DND-41 (cell line): ENCODE measurements around the gene PRKCB.
A peak's percentile ranks its signal among the peaks of the same experiment; 100 is the strongest.

ENCODE experiments used
- ATAC-seq: fragments of 200-7000 bp; cut with Tn5 transposase; 3 replicates; pipeline ENCODE4 v1.9.1; 2021; ENCODE audit warnings: low read depth; ENCODE audit not compliant: insufficient read depth
- DNase-seq: peaks from one replicate; pipeline ENCODE4 v3.0.0-alpha.2; 2020
- H2AFZ ChIP-seq: 2 replicates; pipeline ENCODE4 v1.6.0; 2012; ENCODE audit warnings: low read depth, low read length
- H3K27ac ChIP-seq: 2 replicates; pipeline ENCODE4 v1.5.1; 2012; ENCODE audit warnings: low read length, inconsistent platforms
- H3K27me3 ChIP-seq: fragments of 200-600 bp; sonication (generic); 2 replicates; pipeline ENCODE4 v1.6.0; 2012; ENCODE audit warnings: low read length, mild to moderate bottlenecking, inconsistent platforms; ENCODE audit not compliant: insufficient read depth, poor library complexity
- H3K36me3 ChIP-seq: 2 replicates; pipeline ENCODE4 v1.5.1; 2012; ENCODE audit warnings: low read length, inconsistent platforms; ENCODE audit not compliant: insufficient read depth
- H3K4me1 ChIP-seq: 2 replicates; pipeline ENCODE4 v1.5.1; 2012; ENCODE audit warnings: mild to moderate bottlenecking, low read length; ENCODE audit not compliant: insufficient read depth
- H3K4me2 ChIP-seq: 2 replicates; pipeline ENCODE4 v1.6.0; 2012; ENCODE audit warnings: mild to moderate bottlenecking, moderate library complexity, low read length, inconsistent platforms; ENCODE audit not compliant: insufficient read depth
- H3K4me3 ChIP-seq, 2 experiments: fragments of 200-600 bp in 1 of 2; shearing (Covaris generic) in 1 of 2; 2 replicates each; pipeline ENCODE4 v1.5.1; 2012 to 2016; ENCODE audit warnings: inconsistent platforms in 2 of 2, low read length in 2 of 2, mild to moderate bottlenecking in 2 of 2, low read depth in 1 of 2, moderate library complexity in 1 of 2
- H3K79me2 ChIP-seq: 2 replicates; pipeline ENCODE4 v1.6.0; 2012; ENCODE audit warnings: low read length, inconsistent platforms; ENCODE audit not compliant: insufficient read depth
- H3K9ac ChIP-seq: 2 replicates; pipeline ENCODE4 v1.6.0; 2012; ENCODE audit warnings: low read depth, mild to moderate bottlenecking, inconsistent platforms, low read length, moderate library complexity
- H3K9me3 ChIP-seq: 2 replicates; pipeline ENCODE4 v1.5.1; 2012; ENCODE audit warnings: low read length, moderate library complexity, mild to moderate bottlenecking, inconsistent platforms; ENCODE audit not compliant: insufficient read depth, severe bottlenecking
- H4K20me1 ChIP-seq: 2 replicates; pipeline ENCODE4 v1.6.0; 2012; ENCODE audit warnings: low read length; ENCODE audit not compliant: insufficient read depth
- CTCF ChIP-seq: IDR thresholded peaks from 2 replicates; pipeline ENCODE4 v1.5.1; 2012; ENCODE audit warnings: borderline replicate concordance, low read length, moderate library complexity, mild to moderate bottlenecking; ENCODE audit not compliant: poor library complexity, severe bottlenecking; ENCODE audit errors: extremely low read depth
- EZH2 ChIP-seq: IDR thresholded peaks from 3 replicates; pipeline ENCODE4 v1.6.1; 2012; ENCODE audit warnings: borderline replicate concordance, low read depth, mild to moderate bottlenecking, moderate library complexity, low read length, inconsistent platforms; ENCODE audit not compliant: severe bottlenecking

Gene PRKCB

DNA sequence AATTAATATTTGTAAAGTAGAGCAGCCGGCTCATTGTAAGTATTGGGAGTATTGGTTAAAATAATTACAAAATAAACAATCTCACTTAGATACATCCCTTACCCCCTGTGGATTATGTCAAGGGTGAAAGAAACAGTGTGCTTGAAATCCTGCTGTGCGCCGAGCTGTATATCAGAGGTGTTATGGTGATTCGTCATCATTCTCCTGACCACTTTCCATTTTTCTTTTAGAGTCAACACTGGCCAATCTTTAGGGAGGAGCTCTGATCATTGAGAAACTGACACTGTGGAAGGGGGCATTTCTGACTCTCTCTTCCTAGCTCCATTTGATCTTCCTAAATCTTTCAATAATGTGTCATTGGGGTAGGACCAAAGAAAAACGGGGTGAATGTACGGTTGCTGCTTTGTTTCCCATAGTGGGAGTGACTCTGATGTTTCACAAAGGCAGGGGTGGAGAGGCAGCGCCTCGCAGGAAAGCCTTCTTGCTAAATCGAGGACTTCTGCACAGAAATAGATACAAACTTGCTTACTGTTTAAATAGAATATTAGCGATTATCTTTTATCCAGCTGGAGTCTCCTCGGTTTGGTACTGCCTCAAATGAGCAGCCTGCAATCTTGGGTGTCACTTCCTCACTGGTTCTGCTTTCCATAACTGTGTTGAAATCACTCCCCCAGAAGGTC lies 123.4 kb downstream of the PRKCB start:
- H3K9ac ChIP-seq, result no peak overlapping the region
- no peaks in the 10 kb centered on the region for H3K27me3 ChIP-seq
- H3K79me2 ChIP-seq, result peaks cover 51% of the 10 kb centered on the region
- no peak overlapping the region for H2AFZ ChIP-seq
- no peak overlapping the region for H3K27ac ChIP-seq
- DNase-seq, result no peak
- no peak for ATAC-seq
- H4K20me1 ChIP-seq, result no peaks in the 10 kb centered on the region
- H3K4me3 ChIP-seq, result no peak overlapping the region
- peaks cover 10% of the 10 kb centered on the region; the same call in 1 of the 2 replicates for H3K36me3 ChIP-seq
- no peak overlapping the region for H3K4me2 ChIP-seq
- H3K4me1 ChIP-seq, result peaks cover 7% of the 10 kb centered on the region; the same call in 1 of the 2 replicates
- TF ChIP-seq CTCF, result no peak
- TF ChIP-seq EZH2, result no peak
- H3K9me3 ChIP-seq, result no peaks in the 10 kb centered on the region

GRCh38 chr16:23959752-23960072 lies 123.9 kb downstream of the PRKCB start:
- Histone ChIP-seq H2AFZ (no peak overlapping the region), H4K20me1 (no peaks in the 10 kb centered on the region), H3K27ac (0 out of 2 replicates have a peak overlapping the region, but pooled peaks have one; percentile 7), H3K4me3 (no peak overlapping the region), H3K27me3 (no peaks in the 10 kb centered on the region), H3K36me3 (peaks cover 10% of the 10 kb centered on the region; the same call in 1 of the 2 replicates), H3K4me2 (no peak overlapping the region), H3K9me3 (no peaks in the 10 kb centered on the region), H3K4me1 (peaks cover 7% of the 10 kb centered on the region; the same call in 1 of the 2 replicates), H3K79me2 (peaks cover 46% of the 10 kb centered on the region), H3K9ac (no peak overlapping the region)
- DNase-seq, result no peak
- ATAC-seq, result no peak
- TF ChIP-seq EZH2 (no peak), CTCF (no peak)

- Histone ChIP-seq H3K27me3 (no peaks in the 10 kb centered on the region), H3K27ac (0 out of 2 replicates have a peak overlapping the region, but pooled peaks have one; percentile 7), H4K20me1 (no peaks in the 10 kb centered on the region), H3K79me2 (peaks cover 41% of the 10 kb centered on the region), H3K9ac (no peak overlapping the region), H3K36me3 (peaks cover 10% of the 10 kb centered on the region; the same call in 1 of the 2 replicates), H3K9me3 (no peaks in the 10 kb centered on the region), H3K4me1 (peaks cover 11% of the 10 kb centered on the region), H2AFZ (no peak overlapping the region), H3K4me3 (no peak overlapping the region), H3K4me2 (no peak overlapping the region)
- TF ChIP-seq CTCF (no peak), EZH2 (no peak)
- ATAC-seq (no peak), DNase-seq (no peak)
Measured at GRCh38 chr16:23960081-23960885, 124.5 kb downstream of the PRKCB start.
